ENCODE measurements around the gene HELZ.

Gene HELZ

GRCh38 chr17:67245694-67246402, 852 bp upstream of the HELZ start:
- FAIRE-seq (no peak), DNase-seq (ENCODE audit: insufficient read length) (peak; percentile 26)
- TF ChIP-seq POLR2A (IDR thresholded peaks at IDR 0.05; ENCODE audit: low read depth, low read length) (no peak), TAF1 (IDR thresholded peaks at IDR 0.05; ENCODE audit: borderline replicate concordance, low read depth, low read length) (no peak), POLR2AphosphoS5 (IDR thresholded peaks at IDR 0.05; ENCODE audit: low read depth, low read length) (no peak)

GRCh38 chr17:67244431-67245072, 444 bp downstream of the HELZ start:
- DNase-seq (ENCODE audit: insufficient read length): peak; percentile 42
- no peak for FAIRE-seq
- no peak for TF ChIP-seq POLR2AphosphoS5 (IDR thresholded peaks at IDR 0.05; ENCODE audit: low read depth, low read length)
- TF ChIP-seq POLR2A (IDR thresholded peaks at IDR 0.05; ENCODE audit: low read depth, low read length): no peak
- no peak; the same call in none of the 2 replicates for TF ChIP-seq TAF1 (IDR thresholded peaks at IDR 0.05; ENCODE audit: borderline replicate concordance, low read depth, low read length)

- no peak for TF ChIP-seq POLR2A (IDR thresholded peaks at IDR 0.05; ENCODE audit: low read depth, low read length)
- TF ChIP-seq TAF1 (IDR thresholded peaks at IDR 0.05; ENCODE audit: borderline replicate concordance, low read depth, low read length): no peak
- no peak for TF ChIP-seq POLR2AphosphoS5 (IDR thresholded peaks at IDR 0.05; ENCODE audit: low read depth, low read length)
- FAIRE-seq: no peak
- DNase-seq (ENCODE audit: insufficient read length): no peak
Observed at GRCh38 chr17:67243284-67243683, 1.7 kb downstream of the HELZ start.

GRCh38 chr17:67241719-67242341, 3.2 kb downstream of the HELZ start:
- TF ChIP-seq POLR2AphosphoS5 (IDR thresholded peaks at IDR 0.05; ENCODE audit: low read depth, low read length) (no peak), POLR2A (IDR thresholded peaks at IDR 0.05; ENCODE audit: low read depth, low read length) (no peak), TAF1 (IDR thresholded peaks at IDR 0.05; ENCODE audit: borderline replicate concordance, low read depth, low read length) (no peak)
- FAIRE-seq (peak; percentile 50), DNase-seq (ENCODE audit: insufficient read length) (no peak)

- TF ChIP-seq POLR2AphosphoS5 (IDR thresholded peaks at IDR 0.05; ENCODE audit: low read depth, low read length): no peak
- no peak for TF ChIP-seq POLR2A (IDR thresholded peaks at IDR 0.05; ENCODE audit: low read depth, low read length)
- no peak for TF ChIP-seq TAF1 (IDR thresholded peaks at IDR 0.05; ENCODE audit: borderline replicate concordance, low read depth, low read length)
- DNase-seq (ENCODE audit: insufficient read length): no peak
- FAIRE-seq: no peak
Observed at GRCh38 chr17:67239597-67239996, 5.4 kb downstream of the HELZ start.

- TF ChIP-seq POLR2AphosphoS5 (IDR thresholded peaks at IDR 0.05; ENCODE audit: low read depth, low read length) (no peak), POLR2A (IDR thresholded peaks at IDR 0.05; ENCODE audit: low read depth, low read length) (no peak)
- no peak for DNase-seq (ENCODE audit: insufficient read length)
- FAIRE-seq: no peak
Observed at GRCh38 chr17:67238991-67239390, 6.0 kb downstream of the HELZ start.

GRCh38 chr17:67232441-67232840, 12.6 kb downstream of the HELZ start:
- no peak for DNase-seq (ENCODE audit: insufficient read length)
- TF ChIP-seq POLR2A (IDR thresholded peaks at IDR 0.05; ENCODE audit: low read depth, low read length): no peak
- no peak for TF ChIP-seq TAF1 (IDR thresholded peaks at IDR 0.05; ENCODE audit: borderline replicate concordance, low read depth, low read length)
- TF ChIP-seq POLR2AphosphoS5 (IDR thresholded peaks at IDR 0.05; ENCODE audit: low read depth, low read length): no peak
- no peak for FAIRE-seq

- no peak for DNase-seq (ENCODE audit: insufficient read length)
- no peak for TF ChIP-seq POLR2AphosphoS5 (IDR thresholded peaks at IDR 0.05; ENCODE audit: low read depth, low read length)
- no peak for TF ChIP-seq POLR2A (IDR thresholded peaks at IDR 0.05; ENCODE audit: low read depth, low read length)
- no peak for TF ChIP-seq TAF1 (IDR thresholded peaks at IDR 0.05; ENCODE audit: borderline replicate concordance, low read depth, low read length)
Observed at GRCh38 chr17:67229109-67229955, 15.7 kb downstream of the HELZ start.

GRCh38 chr17:67227488-67227887, 17.5 kb downstream of the HELZ start:
- TF ChIP-seq POLR2AphosphoS5 (IDR thresholded peaks at IDR 0.05; ENCODE audit: low read depth, low read length): no peak
- TF ChIP-seq TAF1 (IDR thresholded peaks at IDR 0.05; ENCODE audit: borderline replicate concordance, low read depth, low read length): no peak
- TF ChIP-seq POLR2A (IDR thresholded peaks at IDR 0.05; ENCODE audit: low read depth, low read length): no peak
- no peak for DNase-seq (ENCODE audit: insufficient read length)
- no peak for FAIRE-seq

More at GRCh38 chr17:67229109-67229955, 15.7 kb downstream of the HELZ start:
- FAIRE-seq: no peak

GRCh38 chr17:67225316-67225715, 19.7 kb downstream of the HELZ start:
- FAIRE-seq (no peak), DNase-seq (ENCODE audit: insufficient read length) (no peak)
- TF ChIP-seq TAF1 (IDR thresholded peaks at IDR 0.05; ENCODE audit: borderline replicate concordance, low read depth, low read length) (no peak), POLR2A (IDR thresholded peaks at IDR 0.05; ENCODE audit: low read depth, low read length) (no peak), POLR2AphosphoS5 (IDR thresholded peaks at IDR 0.05; ENCODE audit: low read depth, low read length) (no peak)

- DNase-seq (ENCODE audit: insufficient read length) (no peak), FAIRE-seq (no peak)
- TF ChIP-seq TAF1 (IDR thresholded peaks at IDR 0.05; ENCODE audit: borderline replicate concordance, low read depth, low read length) (no peak), POLR2AphosphoS5 (IDR thresholded peaks at IDR 0.05; ENCODE audit: low read depth, low read length) (no peak), POLR2A (IDR thresholded peaks at IDR 0.05; ENCODE audit: low read depth, low read length) (no peak)
Observed at GRCh38 chr17:67224736-67225135, 20.3 kb downstream of the HELZ start.

All from GM12892 (cell line).